HL-60 (cell line): ENCODE data around the gene ETHE1.

Experiments
- CTCF ChIP-seq: IDR thresholded peaks from one replicate; pipeline ENCODE4 v1.5.1; 2011; ENCODE audit warnings: low read length, control low read depth, inconsistent platforms; ENCODE audit not compliant: insufficient read depth
- REST ChIP-seq: IDR thresholded peaks from 2 replicates; pipeline ENCODE4 v1.6.1; 2012; ENCODE audit warnings: low read depth; ENCODE audit not compliant: insufficient replicate concordance

- TF ChIP-seq CTCF, result no peak
- TF ChIP-seq REST, result no peak
These were observed 7.4 kb upstream of the ETHE1 start for GRCh38 chr19:43534305-43534815.
